Measurements from ENCODE around the gene ARHGEF3. TPM values are rescaled to one million over a fixed set of nuclear protein-coding genes. Genes with fewer than 3 reads are reported as not detected.
A peak's percentile ranks its signal among the peaks of the same experiment; 100 is the strongest.

Gene ARHGEF3
- total RNA-seq, 2 donors from 2014 or later, result 21.1 to 43.6 TPM

- H3K4me1 Mint-ChIP-seq (ENCODE audit: low read depth), result peaks cover 9% of the 10 kb centered on the region
- DNase-seq, result no peak
- ATAC-seq (replicated peaks in 1 of 2), result no peak
- peaks cover 4% of the 10 kb centered on the region in 2 donors for H3K36me3 Mint-ChIP-seq (ENCODE audit: insufficient read depth in 2 of 2)
- no peak overlapping the region for H3K4me3 Mint-ChIP-seq
- H3K27ac Mint-ChIP-seq, result no peak overlapping the region
- no peaks in the 10 kb centered on the region for H3K9me3 Mint-ChIP-seq
- no peaks in the 10 kb centered on the region for H3K27me3 Mint-ChIP-seq (ENCODE audit: low read depth)
Observed at GRCh38 chr3:56688191-56688590, 113.6 kb downstream of the ARHGEF3 start.

- H3K9me3 Mint-ChIP-seq, result no peaks in the 10 kb centered on the region
- ATAC-seq (replicated peaks in 1 of 2) (no peak), DNase-seq (no peak)
- H3K4me3 Mint-ChIP-seq, result peak overlapping the region; percentile 96 to 99
- H3K27me3 Mint-ChIP-seq (ENCODE audit: low read depth), result no peaks in the 10 kb centered on the region
- peak overlapping the region; percentile 82 for H3K27ac Mint-ChIP-seq
- H3K36me3 Mint-ChIP-seq (ENCODE audit: insufficient read depth in 2 of 2), result peaks cover 4 to 17% of the 10 kb centered on the region in 2 donors
- peaks cover 28% of the 10 kb centered on the region for H3K4me1 Mint-ChIP-seq (ENCODE audit: low read depth)
Observed at GRCh38 chr3:56684029-56684428, 117.7 kb downstream of the ARHGEF3 start.

- Mint-ChIP-seq H3K4me1 (ENCODE audit: low read depth) (peaks cover 36% of the 10 kb centered on the region), H3K27ac (peak within 1 kb of the TSS; percentile 99), H3K27me3 (ENCODE audit: low read depth) (no peaks in the 10 kb centered on the region), H3K4me3 (peak within 1 kb of the TSS; percentile 96 to 99), H3K36me3 (ENCODE audit: insufficient read depth in 2 of 2) (peaks cover 4 to 22% of the 10 kb centered on the region in 2 donors), H3K9me3 (no peaks in the 10 kb centered on the region)
- ATAC-seq (replicated peaks in 1 of 2) (peak; percentile 89 to 91), DNase-seq (peak; percentile 89 to 94)
Observed at GRCh38 chr3:56683122-56683817, 118.5 kb downstream of the ARHGEF3 start, which contains the start of gene TASOR. TASOR (minus strand) TSS chr3:56683265; CDS start chr3:56683006, 259 bp downstream.

- peaks cover 42% of the 10 kb centered on the region for H3K4me1 Mint-ChIP-seq (ENCODE audit: low read depth)
- H3K36me3 Mint-ChIP-seq (ENCODE audit: insufficient read depth in 2 of 2), result peaks cover 4 to 25% of the 10 kb centered on the region in 2 donors
- H3K27ac Mint-ChIP-seq, result peak overlapping the region; percentile 99
- ATAC-seq (replicated peaks in 1 of 2) (peak; percentile 80 to 81), DNase-seq (peak; percentile 82 to 86)
- no peaks in the 10 kb centered on the region for H3K27me3 Mint-ChIP-seq (ENCODE audit: low read depth)
- H3K4me3 Mint-ChIP-seq, result peak overlapping the region; percentile 96 to 99
- no peaks in the 10 kb centered on the region for H3K9me3 Mint-ChIP-seq
Observed at GRCh38 chr3:56682462-56683121, 119.2 kb downstream of the ARHGEF3 start.

- Mint-ChIP-seq H3K4me3 (peak overlapping the region; percentile 96 to 99), H3K36me3 (ENCODE audit: insufficient read depth in 2 of 2) (peaks cover 4 to 27% of the 10 kb centered on the region in 2 donors), H3K4me1 (ENCODE audit: low read depth) (peaks cover 48% of the 10 kb centered on the region), H3K9me3 (no peaks in the 10 kb centered on the region), H3K27ac (peak overlapping the region; percentile 99), H3K27me3 (ENCODE audit: low read depth) (no peaks in the 10 kb centered on the region)
- DNase-seq (no peak), ATAC-seq (replicated peaks in 1 of 2) (no peak)
Observed at GRCh38 chr3:56681984-56682461, 119.7 kb downstream of the ARHGEF3 start.

GRCh38 chr3:56680054-56680580, 121.6 kb downstream of the ARHGEF3 start:
- H3K9me3 Mint-ChIP-seq, result no peaks in the 10 kb centered on the region
- DNase-seq (no peak), ATAC-seq (replicated peaks in 1 of 2) (no peak)
- H3K27me3 Mint-ChIP-seq (ENCODE audit: low read depth), result no peaks in the 10 kb centered on the region
- H3K27ac Mint-ChIP-seq, result no peak overlapping the region
- H3K4me3 Mint-ChIP-seq, result peak overlapping the region; percentile 74 to 96
- H3K36me3 Mint-ChIP-seq (ENCODE audit: insufficient read depth in 2 of 2), result peaks cover 4 to 30% of the 10 kb centered on the region in 2 donors
- peaks cover 58% of the 10 kb centered on the region for H3K4me1 Mint-ChIP-seq (ENCODE audit: low read depth)

Other genes with a start within 250 kb of the ARHGEF3 start
- 10 to 100 TPM; 29.0 to 34.7 TPM for gene CCDC66, start 244.8 kb downstream of the ARHGEF3 start, total RNA-seq
- gene TASOR, start 118.7 kb downstream of the ARHGEF3 start, total RNA-seq, result 10 to 100 TPM; 82.6 to 91.8 TPM